MCF 10A (cell line): ENCODE data around the gene MCFD2. TPM values are rescaled to one million over a fixed set of nuclear protein-coding genes. Genes with fewer than 3 reads are reported as not detected.

Source experiments
- BruUV-seq: library from RNA; stranded (reverse); fragments of 400-500 nt; replicated peaks from 2 replicates; lab custom pipeline; 2021; lab: Mats Ljungman, UMichigan
- CTCF ChIA-PET: fragments of 300-600 bp; sonication (Branson Sonifier 250); formaldehyde crosslinking; extraction: SDS; loops from one replicate; lab custom pipeline; 2021; ENCODE audit warnings: antibody characterized with exemption, inconsistent platforms; lab: Yijun Ruan, JAX
- POLR2A ChIA-PET: fragments of 300-600, 350-650 bp; sonication (Branson Sonifier 250); formaldehyde crosslinking; extraction: SDS; loops from one replicate; lab custom pipeline; 2020; ENCODE audit warnings: antibody characterized with exemption, inconsistent platforms; lab: Yijun Ruan, JAX
- DNase-seq: peaks from one replicate; pipeline ENCODE4 v3.0.0-alpha.2; 2018; ENCODE audit not compliant: unreplicated experiment
- H3K27ac Mint-ChIP-seq: one replicate; pipeline ENCODE4 v1.8.0; 2022; ENCODE audit warnings: mild to moderate bottlenecking, low read depth, mixed read lengths; ENCODE audit not compliant: unreplicated experiment
- H3K27me3 Mint-ChIP-seq: one replicate; pipeline ENCODE4 v1.8.0; 2022; ENCODE audit warnings: mixed read lengths; ENCODE audit not compliant: insufficient read depth, unreplicated experiment
- H3K36me3 Mint-ChIP-seq: one replicate; pipeline ENCODE4 v1.8.0; 2022; ENCODE audit warnings: mild to moderate bottlenecking, moderate library complexity, mixed read lengths; ENCODE audit not compliant: insufficient read depth, unreplicated experiment
- H3K4me1 Mint-ChIP-seq: one replicate; pipeline ENCODE4 v1.8.0; 2022; ENCODE audit warnings: mixed read lengths; ENCODE audit not compliant: insufficient read depth, unreplicated experiment
- H3K4me3 Mint-ChIP-seq: one replicate; pipeline ENCODE4 v1.8.0; 2022; ENCODE audit warnings: mild to moderate bottlenecking, moderate library complexity, mixed read lengths; ENCODE audit not compliant: unreplicated experiment
- H3K9me3 Mint-ChIP-seq: one replicate; pipeline ENCODE4 v1.8.0; 2022; ENCODE audit warnings: mixed read lengths; ENCODE audit not compliant: unreplicated experiment
- intact Hi-C: fragments of 100-400 bp; cut with micrococcal nuclease; formaldehyde crosslinking; loops from 2 replicates; pipeline ENCODE4 v1.14.1; 2022
- total RNA-seq: library from RNA; stranded (reverse); gene quantifications from 2 replicates; pipeline ENCODE4 v1.2.3, GENCODE V29; 2022
- TF ChIP-seq, protein P1 (sequence below): fragments of 200-600 bp; IDR thresholded peaks from one replicate; pipeline ENCODE4 v1.8.0; 2022; ENCODE audit warnings: antibody characterized with exemption, mild to moderate bottlenecking; ENCODE audit not compliant: unreplicated experiment

MCFD2 gene
- total RNA-seq, 1 experiment from 2014 or later: 157 TPM

- H3K4me3 Mint-ChIP-seq: no peak overlapping the region
- H3K9me3 Mint-ChIP-seq: peaks cover 11% of the 10 kb centered on the region
- peaks cover 27% of the 10 kb centered on the region for H3K4me1 Mint-ChIP-seq
- TF ChIP-seq, protein P1, sequence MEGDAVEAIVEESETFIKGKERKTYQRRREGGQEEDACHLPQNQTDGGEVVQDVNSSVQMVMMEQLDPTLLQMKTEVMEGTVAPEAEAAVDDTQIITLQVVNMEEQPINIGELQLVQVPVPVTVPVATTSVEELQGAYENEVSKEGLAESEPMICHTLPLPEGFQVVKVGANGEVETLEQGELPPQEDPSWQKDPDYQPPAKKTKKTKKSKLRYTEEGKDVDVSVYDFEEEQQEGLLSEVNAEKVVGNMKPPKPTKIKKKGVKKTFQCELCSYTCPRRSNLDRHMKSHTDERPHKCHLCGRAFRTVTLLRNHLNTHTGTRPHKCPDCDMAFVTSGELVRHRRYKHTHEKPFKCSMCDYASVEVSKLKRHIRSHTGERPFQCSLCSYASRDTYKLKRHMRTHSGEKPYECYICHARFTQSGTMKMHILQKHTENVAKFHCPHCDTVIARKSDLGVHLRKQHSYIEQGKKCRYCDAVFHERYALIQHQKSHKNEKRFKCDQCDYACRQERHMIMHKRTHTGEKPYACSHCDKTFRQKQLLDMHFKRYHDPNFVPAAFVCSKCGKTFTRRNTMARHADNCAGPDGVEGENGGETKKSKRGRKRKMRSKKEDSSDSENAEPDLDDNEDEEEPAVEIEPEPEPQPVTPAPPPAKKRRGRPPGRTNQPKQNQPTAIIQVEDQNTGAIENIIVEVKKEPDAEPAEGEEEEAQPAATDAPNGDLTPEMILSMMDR: no peak
- no peak for DNase-seq
- ChIA-PET POLR2A (interaction anchor here (0.5 to 3.3 kb wide), 5 partner anchors 7 to 62 kb away, joined by 3 to 17 read pairs (median 7); no protein-coding TSS in a partner anchor), CTCF (interaction anchor here (0.5 to 1.7 kb wide), 7 partner anchors 9 to 402 kb away, joined by 3 to 10 read pairs (median 3); no protein-coding TSS in a partner anchor)
- BruUV-seq: no TSS peak
- no peak overlapping the region for H3K27ac Mint-ChIP-seq
- no peaks in the 10 kb centered on the region for H3K27me3 Mint-ChIP-seq
- peaks cover 4% of the 10 kb centered on the region for H3K36me3 Mint-ChIP-seq
- intact Hi-C loops: no loop called here
These were observed 6.3 kb upstream of the MCFD2 start for GRCh38 chr2:46921676-46922448.

GRCh38 chr2:46917628-46918027, 2.0 kb upstream of the MCFD2 start:
- H3K4me3 Mint-ChIP-seq: peak overlapping the region; percentile 82
- DNase-seq: no peak
- H3K27me3 Mint-ChIP-seq: no peaks in the 10 kb centered on the region

DNA sequence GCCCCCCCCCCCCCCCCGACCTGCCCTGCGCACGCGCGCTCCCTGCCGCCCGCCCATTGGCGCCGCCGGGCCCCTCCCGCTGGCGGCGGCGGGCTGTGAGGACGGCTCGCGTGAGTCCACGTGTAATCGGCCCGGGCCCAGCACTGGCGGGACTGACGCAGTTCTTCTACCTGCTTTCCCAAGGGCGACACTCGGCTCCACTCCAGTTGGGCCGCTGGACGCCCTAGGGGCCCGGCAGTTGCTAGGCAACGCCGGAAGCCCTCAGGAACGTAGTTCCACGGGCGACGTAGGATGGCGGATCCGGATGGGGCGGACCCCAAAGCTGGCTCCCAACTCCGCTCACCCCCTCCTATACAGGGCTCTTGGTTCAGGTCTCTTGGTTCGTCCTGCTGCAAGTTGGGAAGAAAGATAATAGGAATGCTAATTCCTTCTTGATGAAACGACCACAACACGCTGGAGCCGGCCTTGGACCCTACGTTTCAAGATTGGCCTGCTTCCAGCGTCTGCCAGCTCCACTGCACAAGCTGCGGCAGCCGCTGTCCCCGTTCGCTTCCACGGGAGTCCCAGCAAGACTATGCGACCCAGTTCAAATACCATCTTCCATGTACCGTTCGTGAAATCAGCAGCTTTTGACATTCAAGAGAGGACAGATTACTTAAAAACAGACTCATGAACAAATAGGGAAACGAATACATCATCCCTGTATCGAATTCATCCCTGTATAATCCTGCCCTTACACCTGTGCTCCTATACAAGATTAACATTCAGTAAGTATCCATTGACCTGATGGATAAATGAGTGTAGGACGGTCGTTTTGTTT, 415 bp upstream of the MCFD2 start:
- TF ChIP-seq, protein P1: no peak
- Mint-ChIP-seq H3K27ac (peak overlapping the region; percentile 63), H3K27me3 (no peaks in the 10 kb centered on the region), H3K4me1 (peaks cover 42% of the 10 kb centered on the region), H3K9me3 (no peaks in the 10 kb centered on the region), H3K36me3 (peaks cover 29% of the 10 kb centered on the region), H3K4me3 (peak overlapping the region; percentile 82)
- DNase-seq: peak; percentile 86
- intact Hi-C loops: loop anchor here (1.0 kb wide), 1 partner anchor 51 kb away; no protein-coding TSS in a partner anchor
- BruUV-seq: TSS peak; percentile 81
- ChIA-PET POLR2A (interaction anchor here (0.7 to 3.9 kb wide), 10 partner anchors 9 to 271 kb away, joined by 3 to 30 read pairs (median 4); no protein-coding TSS in a partner anchor), CTCF (interaction anchor here (0.5 to 3.1 kb wide), 4 partner anchors 54 to 407 kb away, joined by 3 to 20 read pairs (median 4); no protein-coding TSS in a partner anchor)

More at GRCh38 chr2:46917628-46918027, 2.0 kb upstream of the MCFD2 start:
- TF ChIP-seq, protein P1: no peak
- intact Hi-C loops: loop anchor here (1.0 kb wide), 1 partner anchor 406 kb away; no protein-coding TSS in a partner anchor
- H3K9me3 Mint-ChIP-seq: no peaks in the 10 kb centered on the region
- POLR2A ChIA-PET: interaction anchor here (0.7 kb wide), 1 partner anchor 12 kb away, joined by 3 read pairs; no protein-coding TSS in a partner anchor
- CTCF ChIA-PET: interaction anchor here (0.6 to 3.9 kb wide), 14 partner anchors 11 to 418 kb away, joined by 3 to 23 read pairs (median 4); no protein-coding TSS in a partner anchor
- no TSS peak for BruUV-seq
- peaks cover 13% of the 10 kb centered on the region for H3K36me3 Mint-ChIP-seq
- peak overlapping the region; percentile 63 for H3K27ac Mint-ChIP-seq
- H3K4me1 Mint-ChIP-seq: peaks cover 50% of the 10 kb centered on the region
